ENCODE results near the gene FXN. TPM values are rescaled to one million over a fixed set of nuclear protein-coding genes. Genes with fewer than 3 reads are reported as not detected.

FXN gene
- total RNA-seq, 1 experiment from 2014 or later: 24.1 TPM

GRCh38 chr9:69013382-69013727 is 22.2 kb upstream of the FXN start:
- CTCF ChIA-PET: no interaction called here
- intact Hi-C loops (cut with micrococcal nuclease): no loop called here
- H3K27me3 ChIP-seq (ENCODE audit: insufficient read depth, low read length): peaks cover 8% of the 10 kb centered on the region; the same call in 1 of the 2 replicates

More at GRCh38 chr9:69013382-69013727, 22.2 kb upstream of the FXN start:
- Histone ChIP-seq H3K36me3 (ENCODE audit: control insufficient read depth in 1 of 2, insufficient read depth in 2 of 2, low read length in 2 of 2) (no peaks in the 10 kb centered on the region), H3K9me2 (ENCODE audit: insufficient read depth) (no peaks in the 10 kb centered on the region), H3K4me2 (ENCODE audit: low read length) (no peak overlapping the region), H2AFZ (ENCODE audit: low read depth, low read length, poor library complexity, severe bottlenecking) (no peak overlapping the region), H3K9me3 (ENCODE audit: control insufficient read depth in 1 of 2, insufficient read depth in 1 of 2, low read depth in 1 of 2, low read length in 2 of 2) (no peaks in the 10 kb centered on the region), H3K27ac (ENCODE audit: low read depth, low read length) (no peak overlapping the region), H4K20me1 (ENCODE audit: insufficient read depth) (no peaks in the 10 kb centered on the region), H3K4me1 (ENCODE audit: control insufficient read depth in 1 of 2, insufficient read depth in 2 of 2, low read length in 2 of 2) (no peaks in the 10 kb centered on the region), H3K79me2 (ENCODE audit: insufficient read depth, low read length) (no peaks in the 10 kb centered on the region), H3K9ac (ENCODE audit: low read length) (no peak overlapping the region), H3K4me3 (replicated peaks in 1 of 2; ENCODE audit: low read depth in 1 of 2, low read length in 2 of 2) (no peak overlapping the region)
- DNase-seq (ENCODE audit: low read depth, low spot score): no peak
- ChIA-PET POLR2A (no interaction called here), RAD21 (ENCODE audit: low non-redundant PET in 1 of 2, low total read pairs in 2 of 2, uncharacterized antibody in 2 of 2, unreplicated experiment in 2 of 2) (no interaction called here)
- no peak for ATAC-seq
- BruUV-seq (replicated peaks): no TSS peak
- TF ChIP-seq SP1 (IDR thresholded peaks at IDR 0.05; ENCODE audit: low read depth): no peak
- TF ChIP-seq ZBTB33 (IDR thresholded peaks at IDR 0.05; ENCODE audit: extremely low read depth, insufficient replicate concordance, low read length): no peak
- no peak for TF ChIP-seq CEBPB (IDR thresholded peaks at IDR 0.05; ENCODE audit: low read depth)
- no peak for TF ChIP-seq EZH2phosphoT487 (IDR thresholded peaks at IDR 0.05; ENCODE audit: borderline replicate concordance)
- no peak for TF ChIP-seq YY1 (IDR thresholded peaks at IDR 0.05; ENCODE audit: extremely low read depth, insufficient replicate concordance, low read depth, low read length)
- no peak for TF ChIP-seq FOSL1 (IDR thresholded peaks at IDR 0.05; ENCODE audit: low read depth)
- TF ChIP-seq SIN3A (IDR thresholded peaks at IDR 0.05; ENCODE audit: low read depth): no peak
- no peak for TF ChIP-seq MAX (IDR thresholded peaks at IDR 0.05)
- TF ChIP-seq TCF7L2 (IDR thresholded peaks at IDR 0.05; ENCODE audit: borderline replicate concordance, extremely low read depth, insufficient read depth, insufficient read length): no peak
- TF ChIP-seq EGR1 (IDR thresholded peaks at IDR 0.05; ENCODE audit: low read depth): no peak
- no peak for TF ChIP-seq JUND (IDR thresholded peaks at IDR 0.05)
- no peak for TF ChIP-seq RAD21 (IDR thresholded peaks at IDR 0.05; ENCODE audit: low read depth)
- TF ChIP-seq CBX3 (IDR thresholded peaks at IDR 0.05; ENCODE audit: low read depth): no peak
- no peak for TF ChIP-seq ZFX (IDR thresholded peaks at IDR 0.05)
- no peak for TF ChIP-seq ATF3 (IDR thresholded peaks at IDR 0.05)
- TF ChIP-seq POLR2A (IDR thresholded peaks at IDR 0.05; ENCODE audit: borderline replicate concordance, extremely low read depth, insufficient read depth, insufficient read length): no peak
- TF ChIP-seq ZNF274 (IDR thresholded peaks at IDR 0.05; ENCODE audit: low read depth, low read length): no peak
- no peak for TF ChIP-seq ELF1 (IDR thresholded peaks at IDR 0.05; ENCODE audit: borderline replicate concordance, low read depth)
- no peak for TF ChIP-seq CTCF (IDR thresholded peaks at IDR 0.05 in 2 of 3, conservative IDR thresholded peaks at IDR 0.05 in 1 of 3; ENCODE audit: borderline replicate concordance in 1 of 3, insufficient read depth in 1 of 3, low read depth in 2 of 3, low read length in 2 of 3)

Data from HCT116 (cell line).